HL-60 (cell line): ENCODE data around the gene LRP2.
"Not testable (repeated sequence)": the region's sequence is repeated elsewhere in the genome, so short reads cannot be mapped to it uniquely, and the experiment has no call there.

Experiments used
- GABPA ChIP-seq: IDR thresholded peaks from 2 replicates; pipeline ENCODE4 v1.6.1; 2012; ENCODE audit warnings: low read depth
- TF ChIP-seq, protein P1 (sequence below): IDR thresholded peaks from one replicate; pipeline ENCODE4 v1.5.1; 2011; ENCODE audit warnings: low read length, control low read depth, inconsistent platforms; ENCODE audit not compliant: insufficient read depth
- TF ChIP-seq, protein P2 (sequence below): IDR thresholded peaks from 2 replicates; pipeline ENCODE4 v1.6.1; 2012; ENCODE audit warnings: low read depth; ENCODE audit not compliant: insufficient replicate concordance

DNA sequence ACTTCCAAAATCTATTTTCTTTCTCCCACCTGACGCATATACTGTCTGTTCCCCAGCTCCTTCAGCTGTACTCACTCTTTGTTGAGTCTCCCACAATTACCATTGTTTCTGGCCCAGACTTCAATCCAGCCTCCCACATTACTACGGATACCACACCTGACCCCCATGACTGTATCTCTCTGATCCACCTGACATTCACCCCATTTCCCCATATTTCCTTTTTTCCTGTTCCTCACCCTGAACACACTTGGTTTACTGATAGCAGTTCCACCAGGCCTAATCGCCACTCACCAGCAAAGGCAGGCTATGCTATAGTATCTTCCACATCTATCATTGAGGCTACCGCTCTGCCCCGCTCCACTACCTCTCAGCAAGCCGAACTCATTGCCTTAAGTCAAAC lies 228.1 kb downstream of the LRP2 start:
- TF ChIP-seq, protein P1, sequence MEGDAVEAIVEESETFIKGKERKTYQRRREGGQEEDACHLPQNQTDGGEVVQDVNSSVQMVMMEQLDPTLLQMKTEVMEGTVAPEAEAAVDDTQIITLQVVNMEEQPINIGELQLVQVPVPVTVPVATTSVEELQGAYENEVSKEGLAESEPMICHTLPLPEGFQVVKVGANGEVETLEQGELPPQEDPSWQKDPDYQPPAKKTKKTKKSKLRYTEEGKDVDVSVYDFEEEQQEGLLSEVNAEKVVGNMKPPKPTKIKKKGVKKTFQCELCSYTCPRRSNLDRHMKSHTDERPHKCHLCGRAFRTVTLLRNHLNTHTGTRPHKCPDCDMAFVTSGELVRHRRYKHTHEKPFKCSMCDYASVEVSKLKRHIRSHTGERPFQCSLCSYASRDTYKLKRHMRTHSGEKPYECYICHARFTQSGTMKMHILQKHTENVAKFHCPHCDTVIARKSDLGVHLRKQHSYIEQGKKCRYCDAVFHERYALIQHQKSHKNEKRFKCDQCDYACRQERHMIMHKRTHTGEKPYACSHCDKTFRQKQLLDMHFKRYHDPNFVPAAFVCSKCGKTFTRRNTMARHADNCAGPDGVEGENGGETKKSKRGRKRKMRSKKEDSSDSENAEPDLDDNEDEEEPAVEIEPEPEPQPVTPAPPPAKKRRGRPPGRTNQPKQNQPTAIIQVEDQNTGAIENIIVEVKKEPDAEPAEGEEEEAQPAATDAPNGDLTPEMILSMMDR, result not testable (repeated sequence)
- TF ChIP-seq, protein P2, sequence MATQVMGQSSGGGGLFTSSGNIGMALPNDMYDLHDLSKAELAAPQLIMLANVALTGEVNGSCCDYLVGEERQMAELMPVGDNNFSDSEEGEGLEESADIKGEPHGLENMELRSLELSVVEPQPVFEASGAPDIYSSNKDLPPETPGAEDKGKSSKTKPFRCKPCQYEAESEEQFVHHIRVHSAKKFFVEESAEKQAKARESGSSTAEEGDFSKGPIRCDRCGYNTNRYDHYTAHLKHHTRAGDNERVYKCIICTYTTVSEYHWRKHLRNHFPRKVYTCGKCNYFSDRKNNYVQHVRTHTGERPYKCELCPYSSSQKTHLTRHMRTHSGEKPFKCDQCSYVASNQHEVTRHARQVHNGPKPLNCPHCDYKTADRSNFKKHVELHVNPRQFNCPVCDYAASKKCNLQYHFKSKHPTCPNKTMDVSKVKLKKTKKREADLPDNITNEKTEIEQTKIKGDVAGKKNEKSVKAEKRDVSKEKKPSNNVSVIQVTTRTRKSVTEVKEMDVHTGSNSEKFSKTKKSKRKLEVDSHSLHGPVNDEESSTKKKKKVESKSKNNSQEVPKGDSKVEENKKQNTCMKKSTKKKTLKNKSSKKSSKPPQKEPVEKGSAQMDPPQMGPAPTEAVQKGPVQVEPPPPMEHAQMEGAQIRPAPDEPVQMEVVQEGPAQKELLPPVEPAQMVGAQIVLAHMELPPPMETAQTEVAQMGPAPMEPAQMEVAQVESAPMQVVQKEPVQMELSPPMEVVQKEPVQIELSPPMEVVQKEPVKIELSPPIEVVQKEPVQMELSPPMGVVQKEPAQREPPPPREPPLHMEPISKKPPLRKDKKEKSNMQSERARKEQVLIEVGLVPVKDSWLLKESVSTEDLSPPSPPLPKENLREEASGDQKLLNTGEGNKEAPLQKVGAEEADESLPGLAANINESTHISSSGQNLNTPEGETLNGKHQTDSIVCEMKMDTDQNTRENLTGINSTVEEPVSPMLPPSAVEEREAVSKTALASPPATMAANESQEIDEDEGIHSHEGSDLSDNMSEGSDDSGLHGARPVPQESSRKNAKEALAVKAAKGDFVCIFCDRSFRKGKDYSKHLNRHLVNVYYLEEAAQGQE, result not testable (repeated sequence)
- TF ChIP-seq GABPA, result not testable (repeated sequence)
